HG03442 (cell line): ENCODE measurements around the gene PITHD1.
"Not testable (repeated sequence)": the region's sequence is repeated elsewhere in the genome, so short reads cannot be mapped to it uniquely, and the experiment has no call there.

Experiments used
- ATAC-seq: cut with Tn5 transposase; IDR thresholded peaks from one replicate; pipeline ENCODE4 v1.9.1; 2021; ENCODE audit warnings: mild to moderate bottlenecking, moderate library complexity; ENCODE audit not compliant: unreplicated experiment

Gene PITHD1

GRCh38 chr1:23772854-23773242 is 5.4 kb upstream of the PITHD1 start:
- ATAC-seq, result no peak

GRCh38 chr1:23774174-23774880 is 3.9 kb upstream of the PITHD1 start:
- no peak for ATAC-seq

GRCh38 chr1:23776217-23776616 is 2.0 kb upstream of the PITHD1 start:
- ATAC-seq, result no peak

- ATAC-seq, result no peak
Observed at GRCh38 chr1:23779826-23780371, 1.7 kb downstream of the PITHD1 start.

GRCh38 chr1:23783141-23783540 is 4.9 kb downstream of the PITHD1 start:
- ATAC-seq, result not testable (repeated sequence)

- ATAC-seq, result no peak
Observed at GRCh38 chr1:23784846-23785245, 6.6 kb downstream of the PITHD1 start.

GRCh38 chr1:23787701-23788100 is 9.5 kb downstream of the PITHD1 start:
- no peak for ATAC-seq

- no peak for ATAC-seq
Observed at GRCh38 chr1:23788695-23789094, 10.5 kb downstream of the PITHD1 start.

- peak; percentile 84 for ATAC-seq
Observed at GRCh38 chr1:23790696-23791515, 12.7 kb downstream of the PITHD1 start, which contains the start of gene LYPLA2. Gene LYPLA2 (plus strand): TSS chr1:23791145. CDS start chr1:23792683, 1,538 bp downstream.

- no peak for ATAC-seq
Observed at GRCh38 chr1:23791516-23792047, 13.4 kb downstream of the PITHD1 start.

GRCh38 chr1:23792151-23792945 is 14.1 kb downstream of the PITHD1 start:
- ATAC-seq, result no peak

- ATAC-seq, result no peak
Observed at GRCh38 chr1:23793018-23793781, 15.0 kb downstream of the PITHD1 start.

- ATAC-seq, result no peak
Observed at GRCh38 chr1:23793861-23794731, 15.9 kb downstream of the PITHD1 start.

GRCh38 chr1:23794732-23795182 is 16.5 kb downstream of the PITHD1 start:
- not testable (repeated sequence) for ATAC-seq

GRCh38 chr1:23795676-23796465 is 17.7 kb downstream of the PITHD1 start:
- no peak for ATAC-seq

- no peak for ATAC-seq
Observed at GRCh38 chr1:23796466-23797271, 18.5 kb downstream of the PITHD1 start.
